ENCODE results near the gene NTN3.

Gene NTN3

DNA sequence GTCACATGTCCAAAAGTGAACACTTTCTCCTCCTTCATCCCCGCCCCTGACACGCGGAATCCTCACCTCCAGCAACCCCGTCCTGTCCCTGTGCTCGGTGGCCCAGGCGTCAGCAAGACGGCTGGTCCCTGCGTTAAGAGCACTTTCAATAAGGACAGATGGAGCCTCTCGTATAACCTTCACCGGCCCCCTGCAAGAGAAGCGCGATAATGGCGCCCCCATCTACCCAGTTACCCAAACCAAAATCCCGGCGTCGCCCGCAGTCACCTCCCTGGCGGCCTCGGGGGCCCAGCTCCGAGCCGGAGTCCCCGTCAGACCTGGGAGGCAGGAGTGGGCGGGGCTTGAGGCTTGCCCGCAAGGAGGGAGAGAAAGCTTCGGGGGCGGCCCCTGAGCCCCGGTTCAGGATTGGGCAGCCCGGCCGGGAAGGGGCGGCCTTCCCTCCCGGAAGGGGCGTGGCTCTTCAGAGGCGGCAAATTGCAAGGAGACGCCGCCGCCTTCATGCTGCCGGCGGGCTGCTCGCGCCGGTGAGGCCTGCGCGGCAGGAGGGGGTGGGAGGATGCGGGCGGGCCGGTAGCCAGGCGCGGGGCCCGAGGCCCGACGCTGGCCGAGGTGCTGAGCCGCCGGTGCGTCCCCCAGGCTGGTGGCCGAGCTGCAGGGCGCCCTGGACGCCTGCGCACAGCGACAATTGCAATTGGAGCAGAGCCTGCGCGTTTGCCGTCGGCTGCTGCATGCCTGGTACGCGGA lies 11.3 kb upstream of the NTN3 start, which contains the start of gene TEDC2:
TSS of gene TEDC2 (plus strand) at position 463 of the 744 bp plus-strand sequence. CDS start at position 499, 36 bp downstream.
- Histone ChIP-seq H3K36me3 (ENCODE audit: control insufficient read depth, insufficient read depth, low read length, severe bottlenecking) (no peaks in the 10 kb centered on the region), H3K4me1 (ENCODE audit: control insufficient read depth, insufficient read depth, low read length) (peaks cover 13% of the 10 kb centered on the region), H3K9ac (ENCODE audit: low read length) (peak within 1 kb of the TSS; percentile 81), H3K9me3 (ENCODE audit: control insufficient read depth, low read length) (no peaks in the 10 kb centered on the region), H3K27me3 (replicated peaks; ENCODE audit: control insufficient read depth, insufficient read depth, low read length) (no peaks in the 10 kb centered on the region), H3K4me3 (ENCODE audit: low read length) (peak within 1 kb of the TSS; percentile 87)
- DNase-seq (ENCODE audit: low read depth), result peak; percentile 99

DNA sequence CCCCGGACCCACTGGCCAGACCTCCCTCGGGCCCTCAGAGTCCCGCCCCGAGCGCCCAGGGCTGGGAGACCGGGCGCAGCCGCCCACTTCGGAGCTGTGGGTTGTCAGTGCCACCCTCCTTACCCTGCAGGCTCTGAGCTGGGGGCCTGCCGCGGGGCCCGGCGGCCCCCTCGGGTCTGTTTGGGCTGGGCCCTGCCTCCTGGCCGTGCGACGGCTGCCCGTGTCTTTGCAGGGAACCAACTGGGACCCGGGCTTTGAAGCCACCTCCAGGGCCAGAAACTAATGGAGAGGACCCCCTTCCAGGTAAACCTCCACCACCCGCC lies 10.7 kb upstream of the NTN3 start:
- Histone ChIP-seq H3K27me3 (replicated peaks; ENCODE audit: control insufficient read depth, insufficient read depth, low read length) (no peaks in the 10 kb centered on the region), H3K36me3 (ENCODE audit: control insufficient read depth, insufficient read depth, low read length, severe bottlenecking) (no peaks in the 10 kb centered on the region), H3K4me3 (ENCODE audit: low read length) (peak overlapping the region; percentile 87)

DNA sequence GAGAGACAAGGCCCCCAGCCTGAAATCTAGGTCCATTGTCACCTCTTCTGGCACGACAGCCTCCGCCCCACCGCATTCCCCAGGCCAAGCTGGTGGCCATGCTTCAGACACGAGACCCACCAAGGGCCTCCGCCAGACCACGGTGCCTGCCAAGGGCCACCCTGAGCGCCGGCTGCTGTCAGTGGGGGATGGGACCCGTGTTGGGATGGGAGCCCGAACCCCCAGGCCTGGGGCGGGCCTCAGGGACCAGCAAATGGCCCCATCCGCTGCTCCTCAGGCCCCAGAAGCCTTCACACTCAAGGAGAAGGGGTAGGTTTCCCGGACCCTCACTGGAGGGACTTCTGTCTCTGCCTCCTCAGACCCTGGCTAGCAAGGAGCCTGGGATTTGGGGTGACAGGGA lies 10.2 kb upstream of the NTN3 start:
- Histone ChIP-seq H3K36me3 (ENCODE audit: control insufficient read depth, insufficient read depth, low read length, severe bottlenecking) (no peaks in the 10 kb centered on the region), H3K4me3 (ENCODE audit: low read length) (no peak overlapping the region), H3K27me3 (replicated peaks; ENCODE audit: control insufficient read depth, insufficient read depth, low read length) (no peaks in the 10 kb centered on the region), H3K4me1 (ENCODE audit: control insufficient read depth, insufficient read depth, low read length) (peaks cover 13% of the 10 kb centered on the region), H3K9ac (ENCODE audit: low read length) (no peak overlapping the region), H3K9me3 (ENCODE audit: control insufficient read depth, low read length) (no peaks in the 10 kb centered on the region)
- no peak for DNase-seq (ENCODE audit: low read depth)

More for the DNA sequence above, 10.7 kb upstream of the NTN3 start:
- no peak for DNase-seq (ENCODE audit: low read depth)
- H3K9ac ChIP-seq (ENCODE audit: low read length), result peak overlapping the region; percentile 81
- H3K4me1 ChIP-seq (ENCODE audit: control insufficient read depth, insufficient read depth, low read length), result peaks cover 13% of the 10 kb centered on the region
- no peaks in the 10 kb centered on the region for H3K9me3 ChIP-seq (ENCODE audit: control insufficient read depth, low read length)

DNA sequence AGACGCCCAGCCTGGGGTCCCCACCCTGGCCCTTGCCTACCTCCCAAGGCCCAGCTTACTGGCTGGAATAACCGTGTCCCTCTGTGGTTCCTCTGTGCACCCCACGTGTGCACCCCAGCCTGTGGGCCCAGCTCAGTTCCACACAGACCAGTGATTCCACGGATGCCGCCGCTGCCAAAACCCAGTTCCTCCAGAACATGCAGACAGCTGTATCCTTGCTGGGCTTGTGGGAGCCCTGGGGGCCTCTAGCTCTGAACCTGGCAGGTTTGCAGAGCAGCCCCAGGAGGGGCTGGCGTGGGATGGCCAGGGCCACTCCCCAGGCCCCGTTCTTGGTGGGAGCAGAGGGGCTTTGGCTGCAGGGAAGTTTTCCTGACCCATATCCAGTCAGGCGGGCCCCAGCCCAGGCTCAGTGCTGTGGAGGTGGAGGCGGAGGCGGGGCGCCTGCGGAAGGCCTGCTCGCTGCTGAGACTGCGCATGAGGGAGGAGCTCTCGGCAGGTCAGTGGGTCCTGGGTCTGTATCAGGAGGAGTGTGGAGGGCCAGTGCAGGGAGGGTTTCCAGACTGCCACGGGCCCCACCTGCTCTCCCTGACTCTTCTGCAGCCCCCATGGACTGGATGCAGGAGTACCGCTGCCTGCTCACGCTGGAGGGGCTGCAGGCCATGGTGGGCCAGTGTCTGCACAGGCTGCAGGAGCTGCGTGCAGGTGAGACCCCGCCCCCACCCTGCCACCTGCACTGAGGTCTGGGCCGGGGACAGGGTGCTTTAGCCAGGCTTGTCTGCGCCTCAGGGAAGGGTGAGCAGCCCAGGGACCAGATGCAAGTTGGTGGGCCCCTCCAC lies 8.8 kb upstream of the NTN3 start:
- Histone ChIP-seq H3K9ac (ENCODE audit: low read length) (no peak overlapping the region), H3K4me3 (ENCODE audit: low read length) (no peak overlapping the region), H3K27me3 (replicated peaks; ENCODE audit: control insufficient read depth, insufficient read depth, low read length) (no peaks in the 10 kb centered on the region), H3K36me3 (ENCODE audit: control insufficient read depth, insufficient read depth, low read length, severe bottlenecking) (no peaks in the 10 kb centered on the region), H3K4me1 (ENCODE audit: control insufficient read depth, insufficient read depth, low read length) (peaks cover 13% of the 10 kb centered on the region), H3K9me3 (ENCODE audit: control insufficient read depth, low read length) (no peaks in the 10 kb centered on the region)
- DNase-seq (ENCODE audit: low read depth), result no peak

DNA sequence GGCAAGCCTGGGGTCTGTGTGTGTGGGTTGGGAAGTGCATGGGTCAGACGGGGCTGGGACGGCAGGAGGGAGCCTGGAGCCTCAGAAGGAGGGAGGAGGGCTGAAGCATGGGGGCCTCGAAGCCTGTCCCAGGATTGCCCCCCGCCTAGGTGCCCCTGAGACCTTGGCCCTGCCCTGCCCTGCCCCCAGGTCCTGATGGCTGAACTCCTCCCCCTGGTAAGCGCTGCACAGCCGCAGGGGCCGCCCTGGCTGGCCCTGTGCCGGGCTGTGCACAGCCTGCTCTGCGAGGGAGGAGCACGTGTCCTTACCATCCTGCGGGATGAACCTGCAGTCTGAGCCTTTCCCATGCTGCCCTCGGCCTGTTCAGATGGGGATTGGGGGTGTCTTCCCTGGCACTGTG lies 6.8 kb upstream of the NTN3 start:
- H3K27me3 ChIP-seq (replicated peaks; ENCODE audit: control insufficient read depth, insufficient read depth, low read length), result no peaks in the 10 kb centered on the region
- H3K9me3 ChIP-seq (ENCODE audit: control insufficient read depth, low read length), result no peaks in the 10 kb centered on the region
- no peak overlapping the region for H3K4me3 ChIP-seq (ENCODE audit: low read length)
- no peak overlapping the region for H3K9ac ChIP-seq (ENCODE audit: low read length)
- H3K36me3 ChIP-seq (ENCODE audit: control insufficient read depth, insufficient read depth, low read length, severe bottlenecking), result no peaks in the 10 kb centered on the region
- peaks cover 23% of the 10 kb centered on the region for H3K4me1 ChIP-seq (ENCODE audit: control insufficient read depth, insufficient read depth, low read length)
- DNase-seq (ENCODE audit: low read depth), result no peak

DNA sequence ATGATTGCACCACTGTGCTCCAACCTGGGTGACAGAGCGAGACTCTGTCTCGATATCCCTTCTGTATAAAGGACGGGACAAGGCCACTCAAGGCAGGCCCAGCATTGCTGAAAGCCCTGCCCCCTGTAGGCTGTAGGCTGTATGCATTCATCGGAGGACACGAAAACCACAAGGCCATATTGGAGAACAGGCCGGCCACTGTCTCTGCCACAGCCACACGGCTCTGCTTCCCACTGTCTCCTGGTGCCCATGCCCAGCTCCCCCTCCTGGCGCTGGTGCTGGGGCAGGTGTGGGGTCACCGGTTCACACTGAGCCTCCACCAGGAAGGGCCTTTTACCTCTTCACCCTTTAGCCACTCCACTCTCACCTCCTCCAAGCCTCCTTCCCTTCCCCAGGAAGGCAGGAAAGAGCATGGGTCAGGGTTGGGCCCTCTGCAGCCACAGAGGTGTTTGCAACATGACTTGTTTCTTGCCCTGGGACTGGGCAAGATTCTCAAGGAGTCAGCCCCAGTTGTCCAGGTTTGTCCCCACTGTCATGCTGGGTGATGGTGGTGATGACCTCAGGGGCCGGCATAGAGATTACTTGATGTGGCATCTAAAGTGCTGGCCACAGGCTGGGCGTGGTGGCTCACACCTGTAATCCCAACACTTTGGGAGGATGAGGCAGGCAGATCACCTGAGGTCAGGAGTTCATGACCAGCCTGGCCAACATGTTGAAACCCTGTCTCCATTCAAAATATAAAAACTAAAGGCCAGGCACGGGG lies 5.3 kb upstream of the NTN3 start:
- peaks cover 16% of the 10 kb centered on the region for H3K4me1 ChIP-seq (ENCODE audit: control insufficient read depth, insufficient read depth, low read length)
- no peak overlapping the region for H3K9ac ChIP-seq (ENCODE audit: low read length)
- H3K9me3 ChIP-seq (ENCODE audit: control insufficient read depth, low read length), result no peaks in the 10 kb centered on the region
- no peak overlapping the region for H3K4me3 ChIP-seq (ENCODE audit: low read length)
- no peak for DNase-seq (ENCODE audit: low read depth)
- no peaks in the 10 kb centered on the region for H3K27me3 ChIP-seq (replicated peaks; ENCODE audit: control insufficient read depth, insufficient read depth, low read length)
- no peaks in the 10 kb centered on the region for H3K36me3 ChIP-seq (ENCODE audit: control insufficient read depth, insufficient read depth, low read length, severe bottlenecking)

DNA sequence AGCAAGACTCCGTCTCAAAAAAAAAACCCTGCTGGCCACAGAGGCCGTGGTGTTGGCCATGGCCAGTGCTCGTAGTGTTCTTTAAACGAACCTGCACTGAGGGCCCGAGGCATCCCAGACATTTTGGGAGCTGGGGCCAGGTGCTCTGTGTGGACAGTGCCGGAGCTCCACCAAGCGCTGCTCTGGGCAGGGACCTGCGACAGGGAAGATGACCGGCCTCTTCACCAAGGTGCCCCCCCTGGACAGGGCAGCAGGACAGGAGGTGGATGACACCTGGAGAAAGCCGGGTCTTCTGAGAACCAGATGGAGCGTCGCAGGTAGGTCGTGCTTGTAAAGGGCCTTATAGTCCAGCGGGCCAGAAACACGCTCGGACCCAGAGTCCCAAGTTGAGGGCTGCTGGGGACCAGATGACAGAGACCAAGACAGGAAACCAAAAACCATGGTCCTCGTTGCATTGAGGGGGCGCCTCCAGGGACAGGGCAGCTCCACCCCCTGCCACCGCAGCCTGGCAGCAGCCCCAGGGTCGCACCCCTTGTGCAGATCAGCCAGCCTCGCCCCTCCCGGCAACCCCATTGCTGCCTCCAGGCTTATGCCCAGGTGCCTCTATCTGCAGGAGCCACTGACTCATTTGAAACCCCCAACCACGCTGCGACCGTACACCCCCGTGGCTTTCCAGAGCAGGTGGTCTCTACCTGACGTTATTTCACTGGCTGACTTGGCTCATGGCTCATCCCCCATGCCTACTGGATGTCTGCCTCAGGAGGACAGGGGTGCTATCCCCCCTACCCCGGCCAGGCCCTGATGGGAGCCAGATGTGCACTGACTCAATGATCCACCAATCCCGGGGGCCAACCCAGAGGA lies 4.2 kb upstream of the NTN3 start:
- no peak overlapping the region for H3K4me3 ChIP-seq (ENCODE audit: low read length)
- no peak for DNase-seq (ENCODE audit: low read depth)
- no peaks in the 10 kb centered on the region for H3K27me3 ChIP-seq (replicated peaks; ENCODE audit: control insufficient read depth, insufficient read depth, low read length)

DNA sequence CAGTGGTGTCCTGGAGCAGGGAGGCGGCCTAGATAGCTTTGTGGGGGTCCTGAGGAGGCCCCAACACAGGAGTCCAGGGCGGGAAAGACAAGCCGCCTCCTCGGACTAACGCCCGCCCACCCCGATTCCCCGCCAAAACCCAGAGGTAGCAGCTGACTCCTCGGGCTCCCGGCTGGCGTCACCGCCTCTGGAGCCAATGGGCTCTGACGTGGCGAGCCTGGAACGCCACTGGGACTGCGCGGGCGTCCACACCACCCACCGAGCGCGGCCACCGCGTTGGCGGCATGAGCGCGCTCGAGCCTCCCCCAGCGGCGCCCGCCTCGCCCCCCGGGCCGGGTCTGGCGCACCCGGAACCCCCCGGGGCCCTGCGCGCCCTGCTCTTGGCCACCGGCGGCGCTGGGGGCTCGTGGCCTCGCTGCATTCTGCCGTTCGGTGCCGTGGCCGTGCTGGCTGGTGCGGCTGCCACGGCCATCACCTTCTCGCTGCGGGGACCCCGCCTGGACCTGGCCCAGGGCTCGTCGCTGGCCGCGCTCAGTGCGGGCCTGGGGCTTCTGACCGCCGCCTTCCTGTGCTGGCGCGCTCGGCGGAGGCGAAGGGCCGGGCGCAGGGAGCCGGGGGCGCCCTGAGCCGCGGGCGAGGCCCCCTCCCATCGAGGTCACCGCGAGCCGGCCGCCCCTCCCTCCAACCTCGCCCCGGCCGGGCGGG lies 3.4 kb upstream of the NTN3 start:
- H3K27me3 ChIP-seq (replicated peaks; ENCODE audit: control insufficient read depth, insufficient read depth, low read length), result no peaks in the 10 kb centered on the region
- peak; percentile 90 for DNase-seq (ENCODE audit: low read depth)
- no peaks in the 10 kb centered on the region for H3K36me3 ChIP-seq (ENCODE audit: control insufficient read depth, insufficient read depth, low read length, severe bottlenecking)
- peaks cover 16% of the 10 kb centered on the region for H3K4me1 ChIP-seq (ENCODE audit: control insufficient read depth, insufficient read depth, low read length)
- H3K9ac ChIP-seq (ENCODE audit: low read length), result peak overlapping the region; percentile 64
- H3K9me3 ChIP-seq (ENCODE audit: control insufficient read depth, low read length), result no peaks in the 10 kb centered on the region
- H3K4me3 ChIP-seq (ENCODE audit: low read length), result peak overlapping the region; percentile 71

More for the DNA sequence above, 4.2 kb upstream of the NTN3 start:
- Histone ChIP-seq H3K9ac (ENCODE audit: low read length) (no peak overlapping the region), H3K36me3 (ENCODE audit: control insufficient read depth, insufficient read depth, low read length, severe bottlenecking) (no peaks in the 10 kb centered on the region), H3K4me1 (ENCODE audit: control insufficient read depth, insufficient read depth, low read length) (peaks cover 16% of the 10 kb centered on the region), H3K9me3 (ENCODE audit: control insufficient read depth, low read length) (no peaks in the 10 kb centered on the region)

DNA sequence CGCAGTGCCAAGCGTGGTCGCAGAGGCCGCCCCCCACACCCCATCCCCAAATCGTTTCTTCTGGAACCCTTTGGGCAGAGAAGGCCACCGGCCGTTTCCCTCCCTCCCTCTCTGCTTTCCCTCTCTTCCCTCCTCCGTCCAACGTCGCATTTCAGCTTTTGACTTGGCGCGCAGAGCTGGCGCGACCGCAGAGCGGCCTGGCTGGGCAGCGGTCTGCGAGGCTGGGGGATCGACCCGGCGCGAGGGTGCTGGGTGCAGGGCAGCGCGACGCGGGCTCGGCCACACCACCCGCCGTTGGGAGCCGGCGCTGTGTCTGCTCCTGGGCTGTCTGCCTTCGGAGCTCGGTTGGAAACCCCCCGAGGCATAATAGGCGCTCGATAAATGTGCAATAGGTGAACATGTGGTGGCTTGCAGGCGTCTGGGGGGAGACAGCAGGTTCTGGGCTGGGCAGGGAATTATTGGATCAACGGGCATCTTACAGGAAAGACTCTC lies 2.8 kb upstream of the NTN3 start:
- Histone ChIP-seq H3K9ac (ENCODE audit: low read length) (peak overlapping the region; percentile 64), H3K36me3 (ENCODE audit: control insufficient read depth, insufficient read depth, low read length, severe bottlenecking) (no peaks in the 10 kb centered on the region), H3K27me3 (replicated peaks; ENCODE audit: control insufficient read depth, insufficient read depth, low read length) (no peaks in the 10 kb centered on the region), H3K4me1 (ENCODE audit: control insufficient read depth, insufficient read depth, low read length) (peaks cover 16% of the 10 kb centered on the region), H3K4me3 (ENCODE audit: low read length) (peak overlapping the region; percentile 71), H3K9me3 (ENCODE audit: control insufficient read depth, low read length) (no peaks in the 10 kb centered on the region)
- peak; percentile 57 for DNase-seq (ENCODE audit: low read depth)
